SK-N-MC (cell line): Measurements from ENCODE around the gene MAN2B2.
"Not testable (repeated sequence)": the region's sequence is repeated elsewhere in the genome, so short reads cannot be mapped to it uniquely, and the experiment has no call there.

ENCODE experiments used
- DNase-seq: peaks from one replicate; pipeline ENCODE4 v3.0.0-alpha.2; 2011; ENCODE audit warnings: low read depth, low spot score
- H3K27ac ChIP-seq: fragments of 200-600 bp; sonication (generic); 2 replicates; pipeline ENCODE4 v1.5.1; 2016; ENCODE audit warnings: mixed run types
- H3K36me3 ChIP-seq: fragments of 200-600 bp; sonication (generic); 2 replicates; pipeline ENCODE4 v1.6.1; 2017; ENCODE audit warnings: antibody characterized with exemption, low read length, mixed read lengths; ENCODE audit not compliant: insufficient read depth
- H3K4me3 ChIP-seq: fragments of 200-600 bp; sonication (generic); 2 replicates; pipeline ENCODE4 v1.5.1; 2016
- H3K9ac ChIP-seq: fragments of 200-600 bp; sonication (generic); 2 replicates; pipeline ENCODE4 v1.8.0; 2017; ENCODE audit warnings: mixed run types, mixed read lengths; ENCODE audit not compliant: insufficient read length
- H3K9me3 ChIP-seq: fragments of 200-600 bp; sonication (generic); 2 replicates; pipeline ENCODE4 v1.6.1; 2017; ENCODE audit warnings: low read depth, mild to moderate bottlenecking, antibody characterized with exemption, low read length, moderate library complexity, mixed read lengths
- EZH2 ChIP-seq: fragments of 200-600 bp; sonication (generic); IDR thresholded peaks from one replicate; pipeline ENCODE4 v1.6.1; 2017; ENCODE audit warnings: antibody characterized with exemption
- FOXP2 ChIP-seq: optimal IDR thresholded peaks from 2 replicates; pipeline ENCODE3; 2011; ENCODE audit warnings: mild to moderate bottlenecking, moderate library complexity; ENCODE audit not compliant: insufficient read depth; ENCODE audit errors: extremely low read length, control extremely low read depth
- POLR2AphosphoS5 ChIP-seq: IDR thresholded peaks from 2 replicates; pipeline ENCODE4 v1.6.1; 2012; ENCODE audit warnings: mild to moderate bottlenecking, low read depth, low read length, borderline replicate concordance

MAN2B2 gene

DNA sequence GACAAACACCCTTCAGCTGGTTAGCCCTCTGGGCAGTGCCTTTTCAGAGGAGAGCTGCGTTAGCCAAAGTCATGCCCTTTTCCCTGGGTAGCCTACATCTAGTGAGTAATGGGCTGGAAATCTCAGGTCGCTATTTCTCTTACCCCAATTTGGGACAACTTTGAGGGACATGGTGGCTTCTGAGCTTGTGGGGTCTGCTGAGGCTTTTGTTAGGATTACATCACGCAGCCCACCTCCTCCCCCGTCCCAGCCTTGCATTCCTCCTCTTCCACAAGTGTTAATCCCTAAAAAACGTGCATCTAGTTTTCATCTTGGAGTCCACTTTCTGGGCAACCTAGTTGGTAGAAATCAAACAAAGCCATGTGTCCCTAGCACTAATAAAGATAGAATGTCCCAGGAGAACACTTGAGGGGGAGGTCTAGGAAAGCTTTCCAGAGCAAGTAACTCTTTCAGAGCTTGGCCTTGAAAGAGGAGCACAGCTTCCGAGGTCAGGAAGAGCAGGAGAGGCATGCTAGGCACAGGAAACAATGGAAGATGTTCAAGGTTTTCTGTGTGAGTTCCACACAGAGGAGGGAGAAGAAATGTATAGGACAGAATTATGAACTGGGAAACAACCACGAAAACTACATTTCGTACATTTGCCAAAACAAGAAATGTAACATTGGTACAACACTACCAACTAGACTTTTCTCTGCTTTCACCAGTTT lies 68.3 kb downstream of the MAN2B2 start:
- 0 out of 2 replicates have a peak overlapping the region, but pooled peaks have one; percentile 13 for H3K27ac ChIP-seq
- TF ChIP-seq POLR2AphosphoS5 = peak; percentile 30; the same call in 1 of the 2 replicates
- no peak for TF ChIP-seq EZH2
- no peak for TF ChIP-seq FOXP2
- peaks cover 15% of the 10 kb centered on the region for H3K36me3 ChIP-seq
- H3K9ac ChIP-seq = no peak overlapping the region
- no peaks in the 10 kb centered on the region for H3K9me3 ChIP-seq
- no peak overlapping the region for H3K4me3 ChIP-seq
- DNase-seq = no peak

GRCh38 chr4:6644792-6645530 lies 70.0 kb downstream of the MAN2B2 start:
- H3K4me3 ChIP-seq = no peak overlapping the region
- no peak for DNase-seq
- no peaks in the 10 kb centered on the region for H3K9me3 ChIP-seq
- peaks cover 15% of the 10 kb centered on the region for H3K36me3 ChIP-seq
- no peak overlapping the region for H3K9ac ChIP-seq
- TF ChIP-seq EZH2 (no peak), POLR2AphosphoS5 (no peak)
- no peak overlapping the region for H3K27ac ChIP-seq

DNA sequence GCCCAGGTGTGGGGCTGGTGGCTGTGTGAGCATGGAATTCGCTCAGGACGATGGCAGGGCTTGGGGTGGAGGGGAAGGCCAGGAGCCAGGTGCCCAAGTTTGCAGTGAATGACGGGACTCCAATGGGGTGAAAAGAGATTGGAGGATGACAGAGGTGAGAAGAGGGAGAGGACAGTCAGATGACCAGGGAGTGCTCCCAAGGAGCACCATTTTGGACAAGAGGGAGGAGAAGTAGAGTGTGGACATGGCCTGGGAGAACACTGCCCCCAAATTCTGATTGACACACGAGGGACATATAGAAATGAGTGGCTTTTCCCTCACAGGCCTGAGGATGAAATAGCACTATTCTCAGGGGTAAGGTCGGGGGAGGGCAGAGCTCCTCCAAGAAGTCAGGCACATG lies 72.2 kb downstream of the MAN2B2 start:
- DNase-seq = no peak
- Histone ChIP-seq H3K4me3 (no peak overlapping the region), H3K36me3 (peaks cover 10% of the 10 kb centered on the region), H3K27ac (no peak overlapping the region), H3K9me3 (no peaks in the 10 kb centered on the region), H3K9ac (no peak overlapping the region)
- TF ChIP-seq EZH2 = no peak
- TF ChIP-seq POLR2AphosphoS5 = no peak
- no peak for TF ChIP-seq FOXP2

DNA sequence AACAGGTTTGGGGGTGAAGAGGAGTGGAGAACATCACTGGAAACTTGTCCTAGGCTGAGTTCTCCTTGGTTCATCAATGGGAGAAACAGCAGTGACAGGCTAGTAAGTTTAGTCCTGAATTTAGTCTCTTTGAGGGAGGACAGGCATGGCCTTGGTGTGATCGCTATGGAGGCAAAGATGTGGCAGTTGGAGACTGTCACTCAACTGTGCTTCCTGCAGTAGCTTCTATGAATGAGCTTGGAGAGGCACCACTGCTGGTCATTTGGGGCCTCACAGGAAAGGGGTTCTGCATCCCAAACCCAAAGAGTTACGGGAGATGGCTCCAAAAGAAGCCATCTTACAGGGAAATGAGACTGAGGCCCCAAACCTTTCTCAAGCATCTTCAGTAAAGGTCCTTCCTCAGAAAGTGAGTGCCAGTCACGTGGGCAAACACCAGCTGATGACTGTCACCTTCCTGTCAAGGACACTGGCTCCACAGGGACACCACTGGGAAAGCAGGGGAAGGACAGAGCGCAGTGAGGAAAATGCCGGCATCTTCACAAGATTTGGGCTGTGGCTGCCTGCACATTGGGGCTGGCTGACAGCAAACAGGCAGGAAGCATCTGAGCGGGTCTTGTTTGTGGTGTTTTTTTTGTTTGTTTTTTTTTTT lies 72.7 kb downstream of the MAN2B2 start:
- TF ChIP-seq POLR2AphosphoS5 (no peak), FOXP2 (no peak), EZH2 (no peak)
- Histone ChIP-seq H3K27ac (no peak overlapping the region), H3K9ac (no peak overlapping the region), H3K9me3 (no peaks in the 10 kb centered on the region), H3K36me3 (peaks cover 5% of the 10 kb centered on the region), H3K4me3 (no peak overlapping the region)
- DNase-seq = no peak

DNA sequence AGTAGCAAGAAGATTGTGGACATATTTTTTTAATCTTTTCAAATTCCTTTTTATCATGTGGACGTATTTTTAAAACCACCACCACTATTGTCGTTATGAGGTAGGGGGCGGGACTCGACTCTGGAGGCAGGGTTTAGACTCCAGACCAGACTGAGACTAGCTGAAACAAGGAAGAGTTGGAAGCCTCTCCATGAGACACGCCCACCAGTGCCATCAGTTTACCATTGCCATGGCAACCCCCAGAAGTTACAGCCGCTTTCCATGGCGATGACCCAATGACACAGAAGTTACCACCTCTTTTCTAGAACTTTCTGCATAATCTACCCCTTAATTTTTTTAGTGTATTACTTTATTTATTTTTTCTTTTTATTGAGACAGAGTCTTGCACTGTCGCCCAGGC lies 74.2 kb downstream of the MAN2B2 start:
- Histone ChIP-seq H3K4me3 (no peak overlapping the region), H3K27ac (no peak overlapping the region), H3K36me3 (no peaks in the 10 kb centered on the region), H3K9ac (no peak overlapping the region), H3K9me3 (no peaks in the 10 kb centered on the region)
- no peak for DNase-seq
- TF ChIP-seq POLR2AphosphoS5 (no peak), FOXP2 (no peak), EZH2 (no peak)

- H3K9ac ChIP-seq, H3K9me3 ChIP-seq, DNase-seq, H3K36me3 ChIP-seq, H3K27ac ChIP-seq, H3K4me3 ChIP-seq: not testable (repeated sequence)
These were observed 79.2 kb downstream of the MAN2B2 start for GRCh38 chr4:6654211-6654610.

- not testable (repeated sequence) for H3K36me3 ChIP-seq, DNase-seq, H3K9ac ChIP-seq, H3K27ac ChIP-seq, H3K4me3 ChIP-seq, H3K9me3 ChIP-seq
These were observed 80.3 kb downstream of the MAN2B2 start for GRCh38 chr4:6655291-6655690.

- no peak for TF ChIP-seq FOXP2
- TF ChIP-seq EZH2 = no peak
- no peak for TF ChIP-seq POLR2AphosphoS5
- DNase-seq = no peak
- Histone ChIP-seq H3K36me3 (no peaks in the 10 kb centered on the region), H3K9ac (no peak overlapping the region), H3K9me3 (no peaks in the 10 kb centered on the region), H3K27ac (no peak overlapping the region), H3K4me3 (no peak overlapping the region)
These were observed 80.9 kb downstream of the MAN2B2 start for GRCh38 chr4:6655924-6656323.
